Calu3 (cell line): ENCODE measurements around the gene NCK2. TPM values are rescaled to one million over a fixed set of nuclear protein-coding genes. Genes with fewer than 3 reads are reported as not detected.

Experiments
- BruUV-seq: library from RNA; stranded (reverse); fragments of 400-500 nt; replicated peaks from 2 replicates; lab custom pipeline; 2021; lab: Mats Ljungman, UMichigan
- CTCF ChIA-PET: fragments of 300-600 bp; sonication (Branson Sonifier 250); formaldehyde crosslinking; loops from one replicate; lab custom pipeline; 2022; ENCODE audit warnings: antibody characterized with exemption; lab: Charles Lee
- DNase-seq: peaks from one replicate; pipeline ENCODE4 v3.0.0; 2022
- H3K27ac Mint-ChIP-seq: one replicate; pipeline ENCODE4 v1.8.0; 2022; ENCODE audit warnings: mixed read lengths; ENCODE audit not compliant: unreplicated experiment
- H3K27me3 Mint-ChIP-seq: one replicate; pipeline ENCODE4 v1.8.0; 2022; ENCODE audit warnings: mixed read lengths; ENCODE audit not compliant: unreplicated experiment
- H3K36me3 Mint-ChIP-seq: one replicate; pipeline ENCODE4 v1.8.0; 2022; ENCODE audit warnings: mild to moderate bottlenecking, moderate library complexity, mixed read lengths; ENCODE audit not compliant: insufficient read depth, unreplicated experiment
- H3K4me1 Mint-ChIP-seq: one replicate; pipeline ENCODE4 v1.8.0; 2022; ENCODE audit warnings: mild to moderate bottlenecking, low read depth, mixed read lengths; ENCODE audit not compliant: unreplicated experiment
- H3K4me3 Mint-ChIP-seq: one replicate; pipeline ENCODE4 v1.8.0; 2022; ENCODE audit warnings: mild to moderate bottlenecking, low read depth, moderate library complexity, mixed read lengths; ENCODE audit not compliant: unreplicated experiment
- H3K9me3 Mint-ChIP-seq: one replicate; pipeline ENCODE4 v1.8.0; 2022; ENCODE audit warnings: low read depth, mixed read lengths; ENCODE audit not compliant: unreplicated experiment
- CTCF ChIP-seq: fragments of 200-600 bp; IDR thresholded peaks from one replicate; pipeline ENCODE4 v1.8.0; 2022; ENCODE audit warnings: antibody characterized with exemption; ENCODE audit not compliant: unreplicated experiment
- intact Hi-C: fragments of 100-400 bp; cut with micrococcal nuclease; formaldehyde crosslinking; loops from one replicate; pipeline ENCODE4 v1.10.0; 2022; ENCODE audit not compliant: unreplicated experiment
- total RNA-seq: library from RNA; stranded (reverse); gene quantifications from 2 replicates; pipeline ENCODE4 v1.2.3, GENCODE V29; 2022

The NCK2 gene
- total RNA-seq, 1 experiment from 2014 or later: 88.6 TPM

GRCh38 chr2:105746177-105747080, 1.7 kb downstream of the NCK2 start:
- H3K4me3 Mint-ChIP-seq: peak overlapping the region; percentile 86
- TF ChIP-seq CTCF: no peak

GRCh38 chr2:105747254-105747894, 2.7 kb downstream of the NCK2 start:
- Mint-ChIP-seq H3K27ac (peak overlapping the region; percentile 94), H3K4me3 (peak overlapping the region; percentile 86), H3K4me1 (peaks cover 54% of the 10 kb centered on the region), H3K36me3 (peaks cover 56% of the 10 kb centered on the region), H3K9me3 (no peaks in the 10 kb centered on the region), H3K27me3 (no peaks in the 10 kb centered on the region)
- DNase-seq: no peak
- BruUV-seq: no TSS peak
- no peak for TF ChIP-seq CTCF
- intact Hi-C loops: loop anchor here (2.0 to 10.0 kb wide), 4 partner anchors 135 to 340 kb away; no protein-coding TSS in a partner anchor
- CTCF ChIA-PET: interaction anchor here (0.6 to 1.4 kb wide), 4 partner anchors 10 to 272 kb away, joined by 3 to 4 read pairs (median 3); no protein-coding TSS in a partner anchor

More at GRCh38 chr2:105746177-105747080, 1.7 kb downstream of the NCK2 start:
- H3K27ac Mint-ChIP-seq: peak overlapping the region; percentile 94
- no peaks in the 10 kb centered on the region for H3K27me3 Mint-ChIP-seq
- intact Hi-C loops: loop anchor here (2.0 to 10.0 kb wide), 4 partner anchors 136 to 341 kb away; no protein-coding TSS in a partner anchor
- TSS peak; percentile 32 for BruUV-seq
- peaks cover 53% of the 10 kb centered on the region for H3K4me1 Mint-ChIP-seq
- no peaks in the 10 kb centered on the region for H3K9me3 Mint-ChIP-seq
- peak; percentile 85 for DNase-seq
- CTCF ChIA-PET: interaction anchor here (0.6 to 1.4 kb wide), 7 partner anchors 11 to 273 kb away, joined by 3 to 6 read pairs (median 3); no protein-coding TSS in a partner anchor
- H3K36me3 Mint-ChIP-seq: peaks cover 53% of the 10 kb centered on the region

GRCh38 chr2:105747991-105748390, 3.3 kb downstream of the NCK2 start:
- TF ChIP-seq CTCF: no peak
- H3K27ac Mint-ChIP-seq: peak overlapping the region; percentile 34
- BruUV-seq: no TSS peak

GRCh38 chr2:105748566-105748965, 3.9 kb downstream of the NCK2 start:
- H3K9me3 Mint-ChIP-seq: no peaks in the 10 kb centered on the region
- H3K4me1 Mint-ChIP-seq: peaks cover 63% of the 10 kb centered on the region
- TF ChIP-seq CTCF: no peak
- H3K27me3 Mint-ChIP-seq: no peaks in the 10 kb centered on the region
- intact Hi-C loops: loop anchor here (2.0 to 10.0 kb wide), 4 partner anchors 134 to 339 kb away; no protein-coding TSS in a partner anchor
- peak overlapping the region; percentile 86 for H3K4me3 Mint-ChIP-seq
- H3K36me3 Mint-ChIP-seq: peaks cover 56% of the 10 kb centered on the region
- CTCF ChIA-PET: interaction anchor here (1.4 kb wide), 1 partner anchor 172 kb away, joined by 3 read pairs; no protein-coding TSS in a partner anchor
- DNase-seq: peak; percentile 24
- no TSS peak for BruUV-seq
- H3K27ac Mint-ChIP-seq: peak overlapping the region; percentile 34

More at GRCh38 chr2:105747991-105748390, 3.3 kb downstream of the NCK2 start:
- Mint-ChIP-seq H3K4me3 (peak overlapping the region; percentile 86), H3K27me3 (no peaks in the 10 kb centered on the region), H3K4me1 (peaks cover 57% of the 10 kb centered on the region), H3K9me3 (no peaks in the 10 kb centered on the region), H3K36me3 (peaks cover 56% of the 10 kb centered on the region)
- CTCF ChIA-PET: interaction anchor here (1.4 kb wide), 1 partner anchor 171 kb away, joined by 3 read pairs; no protein-coding TSS in a partner anchor
- DNase-seq: no peak
- intact Hi-C loops: loop anchor here (2.0 to 10.0 kb wide), 5 partner anchors 134 to 339 kb away; no protein-coding TSS in a partner anchor
